ENCODE results near the gene TMEM181. TPM values are rescaled to one million over a fixed set of nuclear protein-coding genes. Genes with fewer than 3 reads are reported as not detected.

TMEM181 gene
- total and polyA plus RNA-seq, 2 of the 13 experiments (the other 11 are each of a cell fraction or from before 2014, with no cell fraction given), result 59.1 to 108 TPM

DNA sequence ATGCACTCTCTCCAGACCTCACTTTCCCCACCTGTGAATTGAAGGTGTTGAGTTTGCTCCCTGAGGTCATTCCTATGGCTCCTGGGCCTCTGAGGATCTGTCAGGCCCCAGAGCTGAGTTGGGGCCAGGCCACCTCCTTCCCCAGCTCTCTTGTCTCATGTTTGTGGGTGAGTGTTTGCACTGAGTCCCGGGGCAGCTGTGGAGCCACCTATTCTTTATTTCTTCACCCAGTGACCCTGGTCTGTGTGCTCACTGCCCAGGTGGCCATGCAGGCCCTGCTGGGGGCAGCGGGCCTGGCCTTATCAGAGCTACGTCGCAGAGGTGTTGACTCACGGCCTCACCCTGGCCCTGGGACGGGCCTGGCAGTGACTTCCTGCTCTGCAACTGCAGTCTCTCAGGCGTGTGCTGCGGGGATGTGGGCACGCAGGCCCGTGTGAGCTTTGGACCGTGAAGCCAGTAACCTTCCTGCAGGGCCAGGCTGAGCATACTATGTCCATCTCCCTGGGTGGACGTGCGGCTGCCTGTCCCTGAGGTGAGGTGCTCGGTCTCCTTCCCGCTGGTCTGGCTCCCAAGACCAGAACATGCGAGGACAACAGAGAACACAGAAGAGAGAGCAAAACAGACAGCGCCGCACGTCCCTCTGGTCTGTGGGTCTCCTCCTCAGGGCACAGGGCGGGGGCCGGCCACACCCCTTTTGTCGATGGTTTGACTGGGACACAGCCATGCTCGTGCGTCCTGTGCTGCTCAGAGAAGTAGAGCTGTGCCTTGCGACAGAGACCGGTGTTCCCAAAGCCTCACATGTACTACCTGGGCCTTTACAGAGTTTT lies 12.1 kb downstream of the TMEM181 start (continued):
- no peak for TF ChIP-seq HMGA1 (CRISPR knock-in tag; conservative IDR thresholded peaks at IDR 0.05)
- no peak; the same call in 1 of the 2 replicates for TF ChIP-seq RBAK (CRISPR knock-in tag; IDR thresholded peaks at IDR 0.05)
- peak; percentile 97 for TF ChIP-seq U2AF1 (optimal IDR thresholded peaks at IDR 0.05; ENCODE audit: low read depth, low read length)
- peak; percentile 88 for TF ChIP-seq KDM6A (CRISPR knock-in tag; IDR thresholded peaks at IDR 0.05; ENCODE audit: low read depth)
- 0 out of 2 replicates have a peak, but pooled peaks have one; percentile 70 for TF ChIP-seq ZSCAN22 (CRISPR knock-in tag; IDR thresholded peaks at IDR 0.05)
- TF ChIP-seq, protein P1, sequence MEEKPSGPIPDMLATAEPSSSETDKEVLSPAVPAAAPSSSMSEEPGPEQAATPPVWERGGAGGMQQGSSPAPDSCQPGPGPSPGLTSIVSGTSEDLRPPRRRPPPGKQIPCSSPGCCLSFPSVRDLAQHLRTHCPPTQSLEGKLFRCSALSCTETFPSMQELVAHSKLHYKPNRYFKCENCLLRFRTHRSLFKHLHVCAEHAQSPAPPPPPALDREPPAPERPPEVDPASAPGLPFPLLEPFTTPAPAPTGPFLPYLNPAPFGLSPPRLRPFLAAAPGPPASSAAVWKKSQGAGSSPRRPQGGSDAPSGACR (CRISPR knock-in tag; IDR thresholded peaks at IDR 0.05), result peak; percentile 97
- TF ChIP-seq, protein P2, sequence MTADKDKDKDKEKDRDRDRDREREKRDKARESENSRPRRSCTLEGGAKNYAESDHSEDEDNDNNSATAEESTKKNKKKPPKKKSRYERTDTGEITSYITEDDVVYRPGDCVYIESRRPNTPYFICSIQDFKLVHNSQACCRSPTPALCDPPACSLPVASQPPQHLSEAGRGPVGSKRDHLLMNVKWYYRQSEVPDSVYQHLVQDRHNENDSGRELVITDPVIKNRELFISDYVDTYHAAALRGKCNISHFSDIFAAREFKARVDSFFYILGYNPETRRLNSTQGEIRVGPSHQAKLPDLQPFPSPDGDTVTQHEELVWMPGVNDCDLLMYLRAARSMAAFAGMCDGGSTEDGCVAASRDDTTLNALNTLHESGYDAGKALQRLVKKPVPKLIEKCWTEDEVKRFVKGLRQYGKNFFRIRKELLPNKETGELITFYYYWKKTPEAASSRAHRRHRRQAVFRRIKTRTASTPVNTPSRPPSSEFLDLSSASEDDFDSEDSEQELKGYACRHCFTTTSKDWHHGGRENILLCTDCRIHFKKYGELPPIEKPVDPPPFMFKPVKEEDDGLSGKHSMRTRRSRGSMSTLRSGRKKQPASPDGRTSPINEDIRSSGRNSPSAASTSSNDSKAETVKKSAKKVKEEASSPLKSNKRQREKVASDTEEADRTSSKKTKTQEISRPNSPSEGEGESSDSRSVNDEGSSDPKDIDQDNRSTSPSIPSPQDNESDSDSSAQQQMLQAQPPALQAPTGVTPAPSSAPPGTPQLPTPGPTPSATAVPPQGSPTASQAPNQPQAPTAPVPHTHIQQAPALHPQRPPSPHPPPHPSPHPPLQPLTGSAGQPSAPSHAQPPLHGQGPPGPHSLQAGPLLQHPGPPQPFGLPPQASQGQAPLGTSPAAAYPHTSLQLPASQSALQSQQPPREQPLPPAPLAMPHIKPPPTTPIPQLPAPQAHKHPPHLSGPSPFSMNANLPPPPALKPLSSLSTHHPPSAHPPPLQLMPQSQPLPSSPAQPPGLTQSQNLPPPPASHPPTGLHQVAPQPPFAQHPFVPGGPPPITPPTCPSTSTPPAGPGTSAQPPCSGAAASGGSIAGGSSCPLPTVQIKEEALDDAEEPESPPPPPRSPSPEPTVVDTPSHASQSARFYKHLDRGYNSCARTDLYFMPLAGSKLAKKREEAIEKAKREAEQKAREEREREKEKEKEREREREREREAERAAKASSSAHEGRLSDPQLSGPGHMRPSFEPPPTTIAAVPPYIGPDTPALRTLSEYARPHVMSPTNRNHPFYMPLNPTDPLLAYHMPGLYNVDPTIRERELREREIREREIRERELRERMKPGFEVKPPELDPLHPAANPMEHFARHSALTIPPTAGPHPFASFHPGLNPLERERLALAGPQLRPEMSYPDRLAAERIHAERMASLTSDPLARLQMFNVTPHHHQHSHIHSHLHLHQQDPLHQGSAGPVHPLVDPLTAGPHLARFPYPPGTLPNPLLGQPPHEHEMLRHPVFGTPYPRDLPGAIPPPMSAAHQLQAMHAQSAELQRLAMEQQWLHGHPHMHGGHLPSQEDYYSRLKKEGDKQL (CRISPR knock-in tag; IDR thresholded peaks at IDR 0.05; ENCODE audit: low read depth), result peak; percentile 86
- peak; percentile 96; the same call in 1 of the 2 replicates for TF ChIP-seq ZNF790 (CRISPR knock-in tag; IDR thresholded peaks at IDR 0.05; ENCODE audit: borderline replicate concordance)
- TF ChIP-seq PITX1 (CRISPR knock-in tag; IDR thresholded peaks at IDR 0.05), result peak; percentile 91
- no peak for TF ChIP-seq SUZ12 (IDR thresholded peaks at IDR 0.05; ENCODE audit: low read depth, low read length)
- TF ChIP-seq ZNF543 (CRISPR knock-in tag; IDR thresholded peaks at IDR 0.05), result peak; percentile 98
- peak; percentile 98 for TF ChIP-seq ZNF232 (CRISPR knock-in tag; IDR thresholded peaks at IDR 0.05; ENCODE audit: borderline replicate concordance)
- peak; percentile 95 for TF ChIP-seq NFKBIZ (CRISPR knock-in tag; IDR thresholded peaks at IDR 0.05)
- TF ChIP-seq ZNF776 (CRISPR knock-in tag; IDR thresholded peaks at IDR 0.05), result peak; percentile 98
- no peak; the same call in 1 of the 2 replicates for TF ChIP-seq RFXANK (CRISPR knock-in tag; IDR thresholded peaks at IDR 0.05)
- TF ChIP-seq ZNF160 (CRISPR knock-in tag; IDR thresholded peaks at IDR 0.05), result peak; percentile 92
- peak; percentile 94 for TF ChIP-seq ZNF883 (CRISPR knock-in tag; IDR thresholded peaks at IDR 0.05; ENCODE audit: not compliant biosample characterization)
- TF ChIP-seq ZFY (CRISPR knock-in tag; IDR thresholded peaks at IDR 0.05), result peak; percentile 98
- peak; percentile 59; the same call in 1 of the 2 replicates for TF ChIP-seq ZNF615 (CRISPR knock-in tag; IDR thresholded peaks at IDR 0.05; ENCODE audit: borderline replicate concordance)
- TF ChIP-seq, protein P3, sequence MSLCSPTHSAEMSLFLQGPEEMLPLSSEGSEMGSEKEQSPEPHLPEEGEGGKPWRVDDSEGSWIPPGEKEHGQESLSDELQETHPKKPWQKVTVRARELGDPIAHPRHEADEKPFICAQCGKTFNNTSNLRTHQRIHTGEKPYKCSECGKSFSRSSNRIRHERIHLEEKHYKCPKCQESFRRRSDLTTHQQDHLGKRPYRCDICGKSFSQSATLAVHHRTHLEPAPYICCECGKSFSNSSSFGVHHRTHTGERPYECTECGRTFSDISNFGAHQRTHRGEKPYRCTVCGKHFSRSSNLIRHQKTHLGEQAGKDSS (CRISPR knock-in tag; IDR thresholded peaks at IDR 0.05; ENCODE audit: borderline replicate concordance, low read depth), result peak; percentile 99
- peak; percentile 66; the same call in 1 of the 2 replicates for TF ChIP-seq ZNF234 (CRISPR knock-in tag; conservative IDR thresholded peaks at IDR 0.05)
- TF ChIP-seq, protein P4, sequence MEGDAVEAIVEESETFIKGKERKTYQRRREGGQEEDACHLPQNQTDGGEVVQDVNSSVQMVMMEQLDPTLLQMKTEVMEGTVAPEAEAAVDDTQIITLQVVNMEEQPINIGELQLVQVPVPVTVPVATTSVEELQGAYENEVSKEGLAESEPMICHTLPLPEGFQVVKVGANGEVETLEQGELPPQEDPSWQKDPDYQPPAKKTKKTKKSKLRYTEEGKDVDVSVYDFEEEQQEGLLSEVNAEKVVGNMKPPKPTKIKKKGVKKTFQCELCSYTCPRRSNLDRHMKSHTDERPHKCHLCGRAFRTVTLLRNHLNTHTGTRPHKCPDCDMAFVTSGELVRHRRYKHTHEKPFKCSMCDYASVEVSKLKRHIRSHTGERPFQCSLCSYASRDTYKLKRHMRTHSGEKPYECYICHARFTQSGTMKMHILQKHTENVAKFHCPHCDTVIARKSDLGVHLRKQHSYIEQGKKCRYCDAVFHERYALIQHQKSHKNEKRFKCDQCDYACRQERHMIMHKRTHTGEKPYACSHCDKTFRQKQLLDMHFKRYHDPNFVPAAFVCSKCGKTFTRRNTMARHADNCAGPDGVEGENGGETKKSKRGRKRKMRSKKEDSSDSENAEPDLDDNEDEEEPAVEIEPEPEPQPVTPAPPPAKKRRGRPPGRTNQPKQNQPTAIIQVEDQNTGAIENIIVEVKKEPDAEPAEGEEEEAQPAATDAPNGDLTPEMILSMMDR (CRISPR knock-in tag; IDR thresholded peaks at IDR 0.05), result peak; percentile 45

Data from HepG2 (cell line).